ENCODE measurements around the gene OPN3.

DNA sequence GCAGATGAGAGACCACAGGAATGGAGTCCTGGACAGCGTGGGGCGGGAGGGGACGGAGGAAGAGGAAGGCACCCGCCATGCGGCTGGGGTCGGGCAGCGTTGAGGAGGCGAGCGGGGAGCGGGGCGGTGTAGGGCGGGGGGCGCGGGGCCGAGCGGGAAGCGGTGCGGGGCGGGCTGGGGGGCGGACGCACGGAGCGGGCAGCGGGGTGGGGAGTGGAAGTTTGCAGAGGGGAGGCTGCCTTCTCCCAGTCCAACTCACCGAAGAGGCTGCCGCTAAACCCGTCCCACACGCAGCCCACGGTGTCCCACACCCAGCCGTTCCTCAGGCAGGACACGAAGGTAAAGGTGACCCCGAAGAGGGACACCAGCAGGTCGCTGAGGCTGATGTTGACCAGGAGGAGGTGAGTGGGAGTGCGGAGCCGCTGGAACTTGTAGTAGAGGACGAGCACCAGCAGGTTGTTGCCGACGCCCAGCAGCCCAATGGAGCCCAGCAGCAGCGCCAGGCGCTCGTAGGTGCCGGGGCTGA is 483 bp downstream of the OPN3 start:
- TF ChIP-seq, protein P1, sequence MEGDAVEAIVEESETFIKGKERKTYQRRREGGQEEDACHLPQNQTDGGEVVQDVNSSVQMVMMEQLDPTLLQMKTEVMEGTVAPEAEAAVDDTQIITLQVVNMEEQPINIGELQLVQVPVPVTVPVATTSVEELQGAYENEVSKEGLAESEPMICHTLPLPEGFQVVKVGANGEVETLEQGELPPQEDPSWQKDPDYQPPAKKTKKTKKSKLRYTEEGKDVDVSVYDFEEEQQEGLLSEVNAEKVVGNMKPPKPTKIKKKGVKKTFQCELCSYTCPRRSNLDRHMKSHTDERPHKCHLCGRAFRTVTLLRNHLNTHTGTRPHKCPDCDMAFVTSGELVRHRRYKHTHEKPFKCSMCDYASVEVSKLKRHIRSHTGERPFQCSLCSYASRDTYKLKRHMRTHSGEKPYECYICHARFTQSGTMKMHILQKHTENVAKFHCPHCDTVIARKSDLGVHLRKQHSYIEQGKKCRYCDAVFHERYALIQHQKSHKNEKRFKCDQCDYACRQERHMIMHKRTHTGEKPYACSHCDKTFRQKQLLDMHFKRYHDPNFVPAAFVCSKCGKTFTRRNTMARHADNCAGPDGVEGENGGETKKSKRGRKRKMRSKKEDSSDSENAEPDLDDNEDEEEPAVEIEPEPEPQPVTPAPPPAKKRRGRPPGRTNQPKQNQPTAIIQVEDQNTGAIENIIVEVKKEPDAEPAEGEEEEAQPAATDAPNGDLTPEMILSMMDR (IDR thresholded peaks at IDR 0.05) = no peak
- TF ChIP-seq EZH2 (IDR thresholded peaks at IDR 0.05; ENCODE audit: borderline replicate concordance, insufficient read depth, low read depth, low read length, poor library complexity, severe bottlenecking) = no peak

All from B cell (primary cell).